Measurements from ENCODE around the gene INHBB. TPM values are rescaled to one million over a fixed set of nuclear protein-coding genes. Genes with fewer than 3 reads are reported as not detected.

Gene INHBB
- total RNA-seq, 1 donor from 2014 or later, result 54.8 TPM

GRCh38 chr2:120336749-120337148 is 9.2 kb upstream of the INHBB start:
- DNase-seq (ENCODE audit: low spot score), result no peak

GRCh38 chr2:120338015-120338414 is 7.9 kb upstream of the INHBB start:
- DNase-seq (ENCODE audit: low spot score), result no peak

GRCh38 chr2:120341977-120342376 is 4.0 kb upstream of the INHBB start:
- no peak for DNase-seq (ENCODE audit: low spot score)

GRCh38 chr2:120342446-120342845 is 3.5 kb upstream of the INHBB start:
- DNase-seq (ENCODE audit: low spot score), result no peak

- no peak for DNase-seq (ENCODE audit: low spot score)
Measured at GRCh38 chr2:120343100-120343432, 2.9 kb upstream of the INHBB start.

- DNase-seq (ENCODE audit: low spot score), result peak; percentile 95
Measured at GRCh38 chr2:120343433-120344105, 2.4 kb upstream of the INHBB start.

GRCh38 chr2:120344214-120344975 is 1.5 kb upstream of the INHBB start:
- DNase-seq (ENCODE audit: low spot score), result no peak

- DNase-seq (ENCODE audit: low spot score), result no peak
Measured at GRCh38 chr2:120344976-120345581, 857 bp upstream of the INHBB start.

- no peak for DNase-seq (ENCODE audit: low spot score)
Measured at GRCh38 chr2:120345608-120346007, 328 bp upstream of the INHBB start.

- no peak for DNase-seq (ENCODE audit: low spot score)
Measured at GRCh38 chr2:120346667-120347358, 877 bp downstream of the INHBB start.

GRCh38 chr2:120347396-120348060 is 1.6 kb downstream of the INHBB start:
- DNase-seq (ENCODE audit: low spot score), result no peak

- no peak for DNase-seq (ENCODE audit: low spot score)
Measured at GRCh38 chr2:120348134-120348736, 2.3 kb downstream of the INHBB start.

GRCh38 chr2:120348737-120349439 is 3.0 kb downstream of the INHBB start:
- DNase-seq (ENCODE audit: low spot score), result no peak

GRCh38 chr2:120349440-120349921 is 3.5 kb downstream of the INHBB start:
- DNase-seq (ENCODE audit: low spot score), result no peak

- DNase-seq (ENCODE audit: low spot score), result no peak
Measured at GRCh38 chr2:120350080-120350479, 4.1 kb downstream of the INHBB start.

- no peak for DNase-seq (ENCODE audit: low spot score)
Measured at GRCh38 chr2:120350801-120351320, 4.9 kb downstream of the INHBB start.

GRCh38 chr2:120352696-120353590 is 7.0 kb downstream of the INHBB start:
- no peak for DNase-seq (ENCODE audit: low spot score)

GRCh38 chr2:120353591-120353898 is 7.6 kb downstream of the INHBB start:
- DNase-seq (ENCODE audit: low spot score), result no peak

- DNase-seq (ENCODE audit: low spot score), result no peak
Measured at GRCh38 chr2:120353931-120354330, 8.0 kb downstream of the INHBB start.

All from mesenteric fat pad (tissue), 1 donor.